Measurements from ENCODE around the gene KRTAP4-5.
"Not testable (repeated sequence)": the region's sequence is repeated elsewhere in the genome, so short reads cannot be mapped to it uniquely, and the experiment has no call there.

The KRTAP4-5 gene

GRCh38 chr17:41105347-41105746 lies 44.3 kb downstream of the KRTAP4-5 start, which contains the start of gene KRTAP4-9:
TSS of gene KRTAP4-9 (plus strand) at chr17:41105389. CDS start at chr17:41105389, 0 bp downstream.
- not testable (repeated sequence) for DNase-seq

DNA sequence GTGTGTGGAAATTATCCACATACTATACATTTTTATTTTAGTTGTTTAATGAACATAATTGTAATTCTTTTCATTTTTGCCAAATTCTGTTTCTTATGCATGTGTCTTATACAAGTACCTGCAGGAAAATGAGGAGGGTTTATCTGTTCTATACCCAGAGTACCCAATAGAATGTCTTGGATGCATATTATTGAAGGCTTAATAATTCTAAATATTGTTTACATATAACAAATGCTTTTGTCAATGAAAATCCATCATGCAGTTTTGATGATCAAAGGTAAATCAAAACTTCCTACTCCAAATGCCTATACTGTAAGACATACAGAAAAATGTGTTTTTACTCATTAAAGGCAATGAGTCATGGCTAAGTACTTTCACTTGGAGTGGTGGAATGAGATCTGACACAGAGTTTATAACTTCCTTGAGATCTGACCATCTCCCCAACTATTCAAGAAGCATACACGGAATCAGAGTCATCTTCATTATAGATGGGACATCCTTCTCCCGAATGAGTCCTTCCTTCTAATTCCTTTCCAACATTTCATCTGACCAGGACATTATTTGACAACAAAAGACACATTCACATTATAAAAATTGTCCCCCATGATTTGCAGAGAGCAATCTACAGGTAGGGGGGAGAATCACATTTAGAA lies 45.1 kb downstream of the KRTAP4-5 start:
- DNase-seq, result not testable (repeated sequence)

- DNase-seq, result no peak
Measured at GRCh38 chr17:41103896-41104295, 45.7 kb downstream of the KRTAP4-5 start.

GRCh38 chr17:41101586-41102259 lies 47.9 kb downstream of the KRTAP4-5 start, which contains the start of gene KRTAP4-16:
TSS of gene KRTAP4-16 (minus strand) at chr17:41102209. CDS start at chr17:41102209, 0 bp downstream.
- no peak for DNase-seq

GRCh38 chr17:41099682-41100480 lies 49.7 kb downstream of the KRTAP4-5 start:
- DNase-seq, result not testable (repeated sequence)

All from T-helper 2 cell (primary cell).